Activated CD8-positive, alpha-beta memory T cell treated with anti-CD3 and anti-CD28 coated beads, Interleukin-2, amount 10 ng/mL, durations not matched to agents 7 days and 5 days (primary cell): ENCODE results near the gene MAGEA12. TPM values are rescaled to one million over a fixed set of nuclear protein-coding genes. Genes with fewer than 3 reads are reported as not detected.
"Not testable (repeated sequence)": the region's sequence is repeated elsewhere in the genome, so short reads cannot be mapped to it uniquely, and the experiment has no call there.

ENCODE experiments used
- ATAC-seq: fragments of 150-1000 bp; cut with Tn5 transposase; one replicate; pipeline ENCODE4 v1.10.0; 2021; ENCODE audit warnings: moderate library complexity
- CTCF ChIA-PET: fragments of 350-600 bp; sonication (Branson Sonifier 250); formaldehyde crosslinking; loops from one replicate; lab custom pipeline; 2021; ENCODE audit warnings: antibody characterized with exemption; lab: Charles Lee
- DNase-seq: peaks from one replicate; pipeline ENCODE4 v3.0.0-alpha.2; 2020
- H3K27ac Mint-ChIP-seq: one replicate; pipeline ENCODE4 v1.8.0; 2021; ENCODE audit warnings: mild to moderate bottlenecking, mixed read lengths
- H3K27me3 Mint-ChIP-seq: one replicate; pipeline ENCODE4 v1.8.0; 2021; ENCODE audit warnings: mixed read lengths
- H3K36me3 Mint-ChIP-seq: one replicate; pipeline ENCODE4 v1.8.0; 2021; ENCODE audit warnings: mild to moderate bottlenecking, mixed read lengths
- H3K4me1 Mint-ChIP-seq: one replicate; pipeline ENCODE4 v1.8.0; 2021; ENCODE audit warnings: mixed read lengths
- H3K4me3 Mint-ChIP-seq: one replicate; pipeline ENCODE4 v1.8.0; 2021; ENCODE audit warnings: mild to moderate bottlenecking, moderate library complexity, mixed read lengths
- H3K9me3 Mint-ChIP-seq: one replicate; pipeline ENCODE4 v1.8.0; 2022; ENCODE audit warnings: low read depth, mixed read lengths
- total RNA-seq, 2 experiments: library from RNA; stranded (reverse); gene quantifications; one replicate each; pipeline ENCODE4 v1.2.3, GENCODE V29; 2021

Gene MAGEA12
- total RNA-seq, 2 experiments from 2014 or later: not detected

- CTCF ChIA-PET: no interaction called here
- no peaks in the 10 kb centered on the region for H3K27me3 Mint-ChIP-seq
- H3K4me1 Mint-ChIP-seq: no peaks in the 10 kb centered on the region
- no peak for ATAC-seq
- no peak overlapping the region for H3K4me3 Mint-ChIP-seq
- no peak overlapping the region for H3K27ac Mint-ChIP-seq
- no peak for DNase-seq
- H3K36me3 Mint-ChIP-seq: no peaks in the 10 kb centered on the region
- H3K9me3 Mint-ChIP-seq: no peaks in the 10 kb centered on the region
Measured at GRCh38 chrX:152738560-152738959, 5.0 kb downstream of the MAGEA12 start.

- CTCF ChIA-PET, ATAC-seq, H3K4me1 Mint-ChIP-seq, DNase-seq, H3K9me3 Mint-ChIP-seq, H3K27ac Mint-ChIP-seq, H3K4me3 Mint-ChIP-seq, H3K27me3 Mint-ChIP-seq, H3K36me3 Mint-ChIP-seq: not testable (repeated sequence)
Measured at GRCh38 chrX:152753686-152754650, 20.4 kb downstream of the MAGEA12 start, which contains the start of gene MAGEA2. Gene MAGEA2, minus strand, starts transcription at chrX:152753842. Its CDS starts 2,479 bp downstream, at chrX:152751363.

DNA sequence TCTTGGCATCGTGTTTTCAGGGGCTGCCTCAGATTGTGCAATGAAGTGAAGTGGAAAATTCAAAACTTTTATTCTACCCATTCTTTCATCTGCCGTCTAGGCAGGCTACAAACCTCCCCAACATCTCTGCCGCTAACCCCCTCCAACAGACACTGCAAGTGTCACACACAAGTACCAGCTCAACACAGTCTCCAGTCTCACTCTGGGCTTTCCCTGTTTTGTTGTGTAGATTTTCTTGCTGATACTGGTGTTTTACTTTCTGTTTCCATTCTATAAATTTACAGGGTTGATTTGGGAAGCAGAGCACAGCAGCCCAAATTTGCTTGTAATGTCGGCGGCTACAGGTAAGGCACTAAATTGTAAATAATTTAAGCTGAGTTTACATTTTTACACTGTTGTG, 21.3 kb downstream of the MAGEA12 start:
- H3K9me3 Mint-ChIP-seq, H3K27ac Mint-ChIP-seq, H3K36me3 Mint-ChIP-seq, H3K4me3 Mint-ChIP-seq, ATAC-seq, H3K27me3 Mint-ChIP-seq, CTCF ChIA-PET, H3K4me1 Mint-ChIP-seq, DNase-seq: not testable (repeated sequence)

DNA sequence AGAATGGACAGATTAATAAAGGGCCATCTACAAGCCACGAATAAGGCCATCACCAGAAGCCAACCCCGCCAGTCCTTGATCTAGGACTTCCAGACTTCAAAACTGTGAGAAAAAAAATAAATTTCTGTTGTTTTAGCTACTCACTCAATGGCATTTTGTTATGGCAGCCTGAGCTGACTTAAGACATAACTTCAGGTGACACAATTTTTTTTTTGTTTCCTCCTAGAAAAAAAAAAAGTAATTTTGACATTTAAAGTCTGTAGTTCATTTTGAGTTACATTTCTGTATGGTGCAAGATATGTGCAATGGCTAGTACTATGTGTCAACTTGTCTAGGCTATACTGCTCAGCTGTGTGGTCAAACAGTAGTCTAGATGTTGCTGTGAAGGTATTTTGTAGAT, 25.4 kb downstream of the MAGEA12 start, which contains the start of gene CSAG3:
Gene CSAG3, plus strand, starts transcription at position 301 of the 400 bp plus-strand sequence.
- H3K4me1 Mint-ChIP-seq, H3K27me3 Mint-ChIP-seq, H3K9me3 Mint-ChIP-seq, CTCF ChIA-PET, ATAC-seq, DNase-seq, H3K36me3 Mint-ChIP-seq, H3K4me3 Mint-ChIP-seq, H3K27ac Mint-ChIP-seq: not testable (repeated sequence)

- H3K27ac Mint-ChIP-seq, H3K27me3 Mint-ChIP-seq, CTCF ChIA-PET, DNase-seq, ATAC-seq, H3K4me3 Mint-ChIP-seq, H3K4me1 Mint-ChIP-seq, H3K36me3 Mint-ChIP-seq, H3K9me3 Mint-ChIP-seq: not testable (repeated sequence)
Measured at GRCh38 chrX:152759544-152759943, 26.0 kb downstream of the MAGEA12 start.

DNA sequence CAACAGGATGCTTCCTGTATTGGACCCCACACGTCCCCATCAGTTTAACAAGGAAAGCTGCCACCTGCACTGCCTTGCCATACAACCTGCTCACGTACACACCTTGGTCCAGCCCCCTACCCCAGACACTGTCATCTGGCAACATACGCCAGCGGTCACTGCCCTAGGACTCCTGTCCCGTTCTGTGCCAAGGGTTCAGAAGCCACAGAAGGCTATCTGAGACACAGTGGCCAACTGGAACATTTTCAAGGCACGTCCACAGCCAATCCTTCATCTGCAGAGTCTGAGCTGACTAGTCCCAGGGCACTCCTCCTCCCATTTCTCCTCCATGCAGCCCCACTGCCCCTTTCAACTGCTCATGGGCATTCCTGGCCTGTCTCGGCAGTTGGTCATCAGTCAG, 28.0 kb downstream of the MAGEA12 start:
- H3K4me1 Mint-ChIP-seq, H3K4me3 Mint-ChIP-seq, H3K36me3 Mint-ChIP-seq, H3K9me3 Mint-ChIP-seq, CTCF ChIA-PET, ATAC-seq, H3K27ac Mint-ChIP-seq, DNase-seq, H3K27me3 Mint-ChIP-seq: not testable (repeated sequence)

DNA sequence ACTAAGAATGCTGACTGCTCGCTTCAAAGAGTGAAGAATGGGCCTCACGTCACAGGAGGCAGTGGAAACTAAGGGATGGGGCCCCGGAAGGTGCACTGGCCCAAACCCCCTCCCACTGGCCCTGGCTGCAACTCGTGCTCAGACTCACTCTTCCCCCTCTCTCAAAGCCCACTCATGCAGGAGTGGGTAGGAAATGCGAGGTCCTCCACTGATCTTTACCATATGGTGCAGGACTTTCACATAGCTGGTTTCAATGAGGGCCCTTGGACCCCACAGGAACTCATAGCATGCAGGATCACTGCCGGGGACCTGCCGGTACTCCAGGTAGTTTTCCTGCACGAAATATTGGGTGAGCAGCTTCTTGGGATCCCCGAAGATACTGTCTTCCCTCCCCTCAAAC, 33.0 kb downstream of the MAGEA12 start:
- H3K9me3 Mint-ChIP-seq, ATAC-seq, DNase-seq, H3K4me3 Mint-ChIP-seq, H3K27ac Mint-ChIP-seq, H3K27me3 Mint-ChIP-seq, CTCF ChIA-PET, H3K36me3 Mint-ChIP-seq, H3K4me1 Mint-ChIP-seq: not testable (repeated sequence)

DNA sequence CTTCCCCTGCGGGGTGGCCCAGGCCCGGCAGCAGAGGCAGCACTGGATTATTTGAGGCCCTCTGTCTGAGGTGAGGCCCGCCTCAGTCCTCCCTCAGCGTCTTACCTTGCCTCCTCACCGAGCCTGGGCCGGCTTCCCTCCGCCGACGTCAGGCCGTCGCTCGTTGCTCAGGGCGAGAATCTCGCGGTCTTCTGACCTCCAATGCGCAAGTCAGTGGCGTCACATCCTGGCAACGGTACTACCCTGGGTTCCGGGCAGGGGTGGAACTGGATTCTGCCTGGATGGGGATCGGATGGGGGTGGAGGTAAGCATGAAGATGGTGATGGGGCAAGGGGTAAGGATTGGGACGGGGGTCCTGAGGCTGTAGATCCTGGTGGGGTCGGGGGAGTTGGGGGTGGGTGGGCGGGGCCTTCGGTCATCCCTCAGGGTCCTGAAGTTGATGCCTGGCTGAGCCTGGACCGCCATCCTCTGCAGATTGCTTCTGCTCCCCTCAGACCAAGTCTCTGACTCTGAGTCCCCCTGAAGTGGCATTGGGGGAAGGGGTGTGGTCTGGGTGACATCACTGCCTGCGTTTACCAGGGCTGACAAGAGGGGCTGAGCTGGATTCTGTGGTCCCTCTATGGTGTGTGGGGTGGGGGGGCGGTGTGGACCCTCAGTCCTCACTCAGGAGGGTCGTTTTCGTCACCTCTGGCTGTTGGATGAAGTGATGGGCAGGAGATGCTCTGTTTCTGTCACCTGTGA, 36.2 kb downstream of the MAGEA12 start, which contains the start of gene MAGEA6:
Gene MAGEA6, minus strand, starts transcription at position 141 of the 741 bp plus-strand sequence. CDS start 2,039 bp downstream, outside the sequence.
- ATAC-seq, H3K4me1 Mint-ChIP-seq, DNase-seq, H3K9me3 Mint-ChIP-seq, H3K27me3 Mint-ChIP-seq, H3K36me3 Mint-ChIP-seq, H3K4me3 Mint-ChIP-seq, CTCF ChIA-PET, H3K27ac Mint-ChIP-seq: not testable (repeated sequence)

GRCh38 chrX:152787062-152787461, 53.5 kb downstream of the MAGEA12 start:
- H3K27ac Mint-ChIP-seq, H3K27me3 Mint-ChIP-seq, DNase-seq, CTCF ChIA-PET, H3K36me3 Mint-ChIP-seq, H3K9me3 Mint-ChIP-seq, H3K4me3 Mint-ChIP-seq, H3K4me1 Mint-ChIP-seq: not testable (repeated sequence)
- ATAC-seq: peak; percentile 42

Other genes with a start within 250 kb of the MAGEA12 start
- not detected for gene GABRQ, start 95.9 kb upstream of the MAGEA12 start, total RNA-seq
- gene MAGEA3, start 35.0 kb upstream of the MAGEA12 start, total RNA-seq: not detected
- 1 to 10 TPM in 1 of 2 experiments, under 1 TPM in 1; 0.47 to 2.7 TPM for gene CSAG2, start 24.5 kb upstream of the MAGEA12 start, total RNA-seq
- gene MAGEA2B, start 19.1 kb upstream of the MAGEA12 start, total RNA-seq: not detected
- not detected for gene CSAG1, start within 50 bp of the MAGEA12 start, total RNA-seq
- gene MAGEA2, start 20.1 kb downstream of the MAGEA12 start, total RNA-seq: not detected
- 1 to 10 TPM; 1.4 to 1.8 TPM for gene CSAG3, start 25.5 kb downstream of the MAGEA12 start, total RNA-seq
- not detected for gene MAGEA6, start 35.9 kb downstream of the MAGEA12 start, total RNA-seq
- 1 to 10 TPM; 5.9 to 8.7 TPM for gene CETN2, start 97.0 kb downstream of the MAGEA12 start, total RNA-seq
- gene NSDHL, start 97.3 kb downstream of the MAGEA12 start, total RNA-seq: 10 to 100 TPM; 16.3 to 24.8 TPM
- gene ZNF185, start 164.3 kb downstream of the MAGEA12 start, total RNA-seq: under 1 TPM; 0.91 to 0.93 TPM